Stimulated activated CD4-positive, alpha-beta T cell treated with anti-CD3 and anti-CD28 coated beads, TNF-alpha, amount 100 ng/mL, for 48 hours (primary cell): Measurements from ENCODE around the gene ABHD12.

ENCODE experiments used
- DNase-seq, 3 donors: peaks; one replicate each; pipeline ENCODE4 v3.0.0-alpha.2; 2020; ENCODE audit warnings: low read depth in 3 of 3

ABHD12 gene

DNA sequence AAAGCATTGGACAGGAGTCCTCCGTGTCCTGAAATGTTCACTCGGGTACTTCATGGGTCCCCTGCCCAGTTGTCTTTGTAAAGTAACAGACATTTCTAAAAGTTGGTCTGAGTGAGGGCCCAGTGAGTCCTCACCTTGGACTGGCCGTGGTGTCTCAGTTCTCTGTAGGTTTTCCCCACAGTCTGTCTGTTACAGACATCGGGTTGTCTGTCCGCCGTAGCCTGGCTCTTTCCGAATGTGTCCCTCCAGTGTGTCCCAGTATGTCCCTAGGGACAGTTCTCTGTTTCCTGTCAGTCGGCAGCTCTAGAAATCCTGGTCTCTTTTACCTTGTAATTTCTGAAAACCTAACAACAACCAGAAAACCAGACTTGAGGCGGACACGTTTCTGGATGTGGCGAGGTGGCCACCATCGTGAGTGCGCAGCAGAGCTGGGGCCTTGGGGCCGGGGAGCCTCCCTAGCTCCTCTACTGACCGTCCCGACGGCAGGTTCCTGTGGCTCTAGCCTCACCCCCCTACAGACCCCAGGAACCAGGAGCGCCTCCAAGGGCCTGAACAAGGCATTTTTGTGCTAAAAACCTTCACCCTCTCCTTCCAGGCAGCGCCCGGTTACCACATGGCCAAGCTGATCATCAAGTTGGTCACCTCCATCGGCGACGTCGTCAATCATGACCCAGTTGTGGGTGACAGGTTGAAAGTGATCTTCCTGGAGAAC, 100.6 kb downstream of the ABHD12 start:
- no peak for DNase-seq

DNA sequence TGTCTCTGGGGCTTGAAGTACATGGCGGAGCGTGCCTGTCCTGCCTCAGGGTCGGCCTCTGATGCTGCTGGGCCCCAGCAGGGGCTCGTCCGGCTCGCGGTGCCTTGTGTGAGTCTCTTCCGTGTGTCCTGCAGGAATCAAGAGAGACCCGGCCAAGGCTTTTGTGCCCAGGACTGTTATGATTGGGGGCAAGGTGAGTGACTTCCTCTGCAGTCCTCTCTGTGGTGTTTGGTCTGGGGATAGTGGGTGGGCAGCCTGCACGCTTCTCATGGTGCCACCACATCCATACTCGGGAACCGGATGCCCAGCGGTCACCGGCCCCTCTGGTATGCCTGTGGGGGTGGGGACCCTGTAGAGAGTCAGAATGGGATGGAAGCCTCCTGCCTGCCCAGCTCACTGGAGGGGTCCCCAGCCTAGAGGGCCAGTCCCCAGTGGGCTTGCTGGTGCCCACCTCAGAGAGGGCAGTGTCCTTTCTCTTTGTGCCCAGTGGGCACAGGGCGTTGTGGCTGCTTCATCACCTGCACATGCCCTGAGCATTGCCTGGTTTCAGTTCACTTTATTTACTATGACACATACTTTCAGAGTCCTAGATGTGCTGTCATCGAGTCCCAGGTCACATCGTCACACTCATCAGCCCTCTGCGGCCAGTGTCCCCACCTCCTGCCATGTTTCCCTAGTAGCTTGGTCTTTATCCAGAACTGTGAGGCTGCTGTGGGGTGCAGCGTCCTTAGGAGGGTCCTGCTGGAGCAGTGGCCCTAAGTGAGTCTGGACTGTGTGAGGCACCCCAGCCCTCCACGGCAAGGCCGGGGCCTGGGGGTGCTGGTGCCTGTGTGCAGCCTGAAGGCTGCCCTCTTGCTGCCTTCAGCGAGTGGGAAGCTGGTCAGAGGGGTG, 102.1 kb downstream of the ABHD12 start:
- no peak for DNase-seq

DNA sequence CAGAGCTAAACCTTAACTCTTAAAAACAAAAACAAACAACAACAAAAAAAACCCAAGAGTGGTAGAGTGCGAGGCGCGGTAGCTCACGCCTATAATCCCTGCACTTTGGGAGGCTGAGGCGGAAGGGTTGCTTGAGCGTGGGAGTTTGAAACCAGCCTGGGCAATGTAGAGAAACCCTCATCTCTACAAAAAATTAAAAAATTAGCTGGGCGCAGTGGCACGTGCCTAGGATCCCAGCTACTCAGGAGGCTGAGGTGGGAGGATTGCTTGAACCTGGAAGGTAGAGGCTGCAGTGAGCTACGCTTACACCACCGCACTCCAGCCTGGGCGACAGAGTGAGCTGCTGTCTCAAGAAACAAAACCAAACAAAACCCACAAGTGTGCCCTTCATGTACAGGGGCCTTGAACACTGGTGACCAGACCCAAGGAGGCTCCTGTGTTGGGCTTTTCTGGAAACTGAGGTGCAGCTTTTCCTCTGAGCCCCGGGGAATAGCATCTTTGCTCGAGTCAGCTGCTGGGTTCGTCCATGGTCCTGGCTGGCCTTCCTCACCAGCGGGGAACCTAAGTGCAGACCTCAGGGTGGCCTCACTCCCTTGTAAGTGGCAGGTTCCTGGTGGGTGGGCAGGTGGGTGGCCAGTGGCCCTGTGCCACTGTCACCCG, 102.9 kb downstream of the ABHD12 start:
- no peak for DNase-seq

DNA sequence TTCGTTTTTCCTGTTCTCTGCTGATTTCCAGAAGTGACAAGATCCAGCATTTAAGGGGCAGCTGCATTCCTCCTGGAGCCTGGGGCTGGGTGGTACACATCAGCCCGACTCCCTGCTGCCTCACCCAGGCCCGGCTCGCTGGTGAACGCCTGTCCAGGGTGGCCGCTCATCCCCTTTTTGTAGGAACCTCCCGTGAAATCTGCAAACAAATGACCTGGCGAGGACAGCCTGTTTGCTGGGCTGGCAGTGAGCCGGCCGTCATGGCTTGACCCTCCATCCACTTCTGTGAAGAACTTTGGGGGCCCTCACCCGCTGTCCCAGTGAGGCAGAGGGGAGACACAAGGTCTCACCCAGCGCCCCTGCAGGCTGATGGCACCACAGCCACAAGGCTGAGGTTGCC, 103.7 kb downstream of the ABHD12 start:
- no peak for DNase-seq

DNA sequence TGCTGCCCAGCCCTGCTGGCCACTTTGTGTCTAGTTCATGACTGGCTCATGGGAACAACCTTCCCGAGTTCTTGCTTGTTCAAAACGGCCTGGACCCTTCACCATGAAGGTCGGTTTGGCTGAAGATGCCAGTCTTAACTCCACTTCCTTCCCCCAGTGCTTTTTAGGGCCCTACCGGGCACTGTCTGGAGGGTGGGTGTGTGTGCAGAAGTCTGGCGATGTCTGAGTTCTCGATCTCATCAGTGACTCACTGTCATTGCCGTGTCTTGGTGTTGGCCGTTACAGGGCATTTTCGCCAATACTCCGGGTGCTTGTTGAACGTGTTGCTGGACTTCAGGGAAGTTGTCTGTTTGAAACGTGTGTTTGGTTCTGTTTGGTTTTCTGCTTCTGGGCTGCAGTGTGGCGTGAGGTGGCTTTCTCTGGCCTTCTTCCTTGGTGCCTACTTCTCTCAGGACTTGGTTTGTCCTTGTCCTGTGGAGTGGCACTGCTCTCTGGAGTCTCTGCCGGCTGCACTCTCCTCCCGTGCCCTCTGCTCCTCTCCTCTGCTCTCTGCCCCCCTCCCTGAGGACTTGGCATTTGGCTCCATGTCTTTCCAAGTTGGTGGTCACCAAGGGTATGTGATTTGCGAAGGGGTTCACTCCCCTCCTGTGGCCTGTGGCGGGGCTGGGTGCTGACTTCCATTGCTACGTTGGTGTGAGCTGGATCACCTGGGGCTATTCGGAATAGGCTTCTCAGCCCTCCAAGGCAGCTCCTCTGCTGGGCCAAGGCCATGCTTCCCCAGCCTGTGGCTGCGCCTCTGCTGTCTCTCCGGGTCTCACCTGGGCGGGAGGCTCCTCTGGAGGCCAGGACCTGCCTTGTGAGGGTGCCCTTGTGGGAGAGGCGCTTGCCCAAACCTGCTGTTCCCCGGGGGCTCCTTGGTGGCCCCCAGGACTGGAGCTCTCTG, 104.5 kb downstream of the ABHD12 start:
- no peak for DNase-seq

DNA sequence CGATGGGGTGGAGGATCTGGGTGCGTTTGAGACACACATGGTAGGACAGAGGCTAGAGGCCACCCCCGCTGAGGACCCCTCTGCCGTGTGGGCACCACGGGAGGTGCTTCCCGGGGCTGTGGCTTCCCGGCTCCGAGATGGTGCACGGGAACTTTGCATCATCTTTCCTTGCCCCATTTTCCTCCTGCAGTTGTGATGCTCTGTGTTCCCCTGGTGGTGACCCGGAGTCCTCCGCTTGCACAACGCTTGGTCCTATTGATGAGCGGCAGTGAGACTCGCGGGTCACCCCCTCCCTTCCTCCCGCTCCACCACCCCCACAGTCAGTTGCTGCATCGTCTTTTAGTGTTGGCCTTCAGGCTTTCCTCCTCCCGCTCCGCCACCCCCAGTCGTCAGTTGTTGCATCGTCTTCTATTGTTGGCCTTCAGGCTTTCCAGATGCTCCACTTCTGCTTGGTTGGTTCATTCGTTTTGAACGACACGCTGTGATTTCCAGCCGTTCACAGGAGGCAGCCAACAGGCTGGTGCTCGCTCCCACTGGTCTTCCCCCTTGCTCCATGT, 105.5 kb downstream of the ABHD12 start:
- no peak for DNase-seq

DNA sequence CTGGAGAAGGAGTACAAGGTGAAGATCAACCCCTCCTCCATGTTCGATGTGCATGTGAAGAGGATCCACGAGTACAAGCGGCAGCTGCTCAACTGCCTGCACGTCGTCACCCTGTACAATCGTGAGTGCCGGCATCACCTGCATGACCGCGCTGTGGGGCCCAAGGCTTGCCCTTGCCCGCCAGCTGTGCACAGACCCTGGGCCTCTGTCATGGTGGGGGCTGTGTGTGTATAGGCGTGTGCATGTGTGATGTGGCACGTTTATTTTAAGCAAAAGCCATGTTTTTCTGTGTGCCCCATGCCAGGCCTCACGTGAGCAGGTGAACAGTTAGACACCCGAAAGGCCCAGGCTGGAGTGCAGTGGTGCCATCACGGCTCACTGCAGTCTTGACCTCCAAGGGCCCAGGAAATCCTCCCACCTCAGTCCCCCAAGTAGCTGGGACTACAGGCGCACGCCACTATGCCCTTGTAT, 106.5 kb downstream of the ABHD12 start:
- DNase-seq, result no peak

DNA sequence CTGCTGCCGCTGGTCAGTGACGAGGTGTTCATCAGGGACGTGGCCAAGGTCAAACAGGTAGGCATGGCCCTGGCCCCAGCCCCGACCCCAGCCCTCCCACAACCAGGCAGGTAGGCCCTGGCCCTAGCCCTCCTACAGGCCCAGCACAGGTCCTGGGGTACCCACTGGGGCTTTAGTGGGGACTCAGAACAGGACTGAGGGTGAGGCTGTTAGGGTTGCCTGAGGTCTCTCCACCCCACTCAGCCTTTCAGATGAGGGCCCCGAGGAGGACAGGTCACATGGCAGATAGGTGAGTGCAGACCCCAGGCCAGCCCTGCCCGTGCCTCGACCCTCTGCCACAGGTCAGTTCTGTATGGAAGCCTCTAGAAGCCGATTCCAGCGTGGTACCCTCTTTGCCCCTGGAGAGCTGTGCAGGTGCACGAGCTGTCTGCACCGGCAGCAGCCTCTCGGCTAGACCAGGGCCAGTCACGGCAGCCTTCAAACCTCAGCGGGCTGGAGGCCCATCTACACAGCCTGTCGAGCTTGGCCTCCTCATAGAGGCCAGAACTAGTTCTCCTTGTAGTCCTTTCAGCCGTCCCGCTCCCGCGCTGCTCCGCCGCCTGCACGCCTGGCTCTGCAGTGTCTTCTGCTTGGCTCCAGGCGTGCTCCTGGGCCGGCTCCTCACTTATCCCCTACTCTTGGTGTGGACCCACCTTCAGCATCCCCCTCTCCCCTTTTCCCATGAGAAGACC, 107.2 kb downstream of the ABHD12 start:
- DNase-seq, result no peak

DNA sequence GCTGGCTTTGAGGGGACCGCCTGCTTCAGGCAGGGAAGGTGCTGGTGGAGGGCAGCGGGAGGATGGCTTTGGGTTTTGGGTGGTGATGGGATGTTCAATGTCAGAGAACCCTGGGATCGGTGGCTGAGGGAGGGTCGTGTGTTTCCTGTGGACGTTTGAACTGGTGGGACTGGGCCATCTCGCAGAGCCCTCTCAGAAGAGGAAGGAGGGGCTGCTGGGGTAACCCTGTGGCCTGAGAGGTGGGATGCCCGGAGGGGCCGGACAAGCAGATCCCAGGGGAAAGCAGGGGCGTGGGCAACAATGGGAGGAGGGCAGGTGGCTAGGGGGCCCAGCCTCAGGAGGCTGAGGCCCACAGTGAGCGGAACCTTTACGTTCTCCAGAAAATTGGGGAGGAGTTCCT, 107.8 kb downstream of the ABHD12 start:
- DNase-seq, result no peak

DNA sequence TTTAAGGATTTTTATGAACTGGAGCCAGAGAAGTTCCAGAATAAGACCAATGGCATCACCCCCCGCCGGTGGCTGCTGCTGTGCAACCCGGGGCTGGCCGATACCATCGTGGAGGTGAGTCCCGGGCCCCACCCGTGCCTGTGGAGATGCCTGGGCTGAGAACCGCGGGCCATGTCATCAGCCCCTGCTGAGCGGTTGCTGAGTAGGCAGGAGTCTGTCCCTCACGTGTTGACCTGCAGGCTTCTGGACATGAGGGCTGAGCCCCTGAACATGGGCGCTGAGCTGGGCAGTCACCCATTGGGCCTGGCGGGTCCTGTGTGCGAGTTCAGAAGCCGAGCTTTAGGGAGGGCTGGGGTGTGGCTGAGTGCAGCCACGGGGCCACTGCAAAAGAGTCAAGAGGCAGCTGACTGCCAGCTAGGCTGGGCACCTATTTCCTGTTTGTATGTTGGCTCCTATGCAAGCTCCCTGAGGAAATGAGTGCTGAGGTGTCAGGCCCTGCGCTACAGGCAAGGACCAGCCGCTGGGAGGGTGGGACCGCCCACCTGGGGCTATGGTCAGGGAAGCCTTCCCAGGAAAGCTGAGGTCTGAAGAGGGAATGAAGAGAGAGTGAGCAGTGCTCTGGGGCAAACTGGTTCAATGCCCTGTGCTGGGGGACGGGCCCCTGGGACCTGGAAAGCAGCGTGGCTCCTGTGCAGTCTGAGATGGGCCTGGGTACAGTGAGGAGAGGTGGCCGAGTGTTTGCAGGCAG, 108.4 kb downstream of the ABHD12 start:
- no peak for DNase-seq

DNA sequence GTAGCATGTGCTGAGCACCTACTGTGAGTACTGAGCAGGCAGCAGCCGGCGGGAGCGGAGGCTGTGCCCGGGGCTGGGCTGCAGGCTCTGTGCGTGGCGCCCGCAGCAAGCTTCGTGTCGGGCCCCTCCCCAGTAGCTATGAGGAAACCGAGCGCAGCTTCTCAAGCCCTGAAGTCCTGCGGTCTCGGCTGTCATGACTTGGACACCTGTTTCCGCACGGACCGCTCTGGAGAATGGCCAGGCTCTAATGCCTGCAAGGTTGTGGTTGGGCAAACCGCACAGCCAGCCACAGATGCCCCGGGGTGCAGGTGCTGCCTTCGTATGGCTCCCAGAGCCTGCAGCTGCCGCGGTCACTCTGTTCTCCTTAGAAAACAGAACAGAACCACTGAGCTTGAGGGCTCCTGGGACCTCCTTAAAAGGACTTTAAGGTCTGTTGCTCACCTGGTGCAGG, 109.1 kb downstream of the ABHD12 start:
- DNase-seq, result no peak

DNA sequence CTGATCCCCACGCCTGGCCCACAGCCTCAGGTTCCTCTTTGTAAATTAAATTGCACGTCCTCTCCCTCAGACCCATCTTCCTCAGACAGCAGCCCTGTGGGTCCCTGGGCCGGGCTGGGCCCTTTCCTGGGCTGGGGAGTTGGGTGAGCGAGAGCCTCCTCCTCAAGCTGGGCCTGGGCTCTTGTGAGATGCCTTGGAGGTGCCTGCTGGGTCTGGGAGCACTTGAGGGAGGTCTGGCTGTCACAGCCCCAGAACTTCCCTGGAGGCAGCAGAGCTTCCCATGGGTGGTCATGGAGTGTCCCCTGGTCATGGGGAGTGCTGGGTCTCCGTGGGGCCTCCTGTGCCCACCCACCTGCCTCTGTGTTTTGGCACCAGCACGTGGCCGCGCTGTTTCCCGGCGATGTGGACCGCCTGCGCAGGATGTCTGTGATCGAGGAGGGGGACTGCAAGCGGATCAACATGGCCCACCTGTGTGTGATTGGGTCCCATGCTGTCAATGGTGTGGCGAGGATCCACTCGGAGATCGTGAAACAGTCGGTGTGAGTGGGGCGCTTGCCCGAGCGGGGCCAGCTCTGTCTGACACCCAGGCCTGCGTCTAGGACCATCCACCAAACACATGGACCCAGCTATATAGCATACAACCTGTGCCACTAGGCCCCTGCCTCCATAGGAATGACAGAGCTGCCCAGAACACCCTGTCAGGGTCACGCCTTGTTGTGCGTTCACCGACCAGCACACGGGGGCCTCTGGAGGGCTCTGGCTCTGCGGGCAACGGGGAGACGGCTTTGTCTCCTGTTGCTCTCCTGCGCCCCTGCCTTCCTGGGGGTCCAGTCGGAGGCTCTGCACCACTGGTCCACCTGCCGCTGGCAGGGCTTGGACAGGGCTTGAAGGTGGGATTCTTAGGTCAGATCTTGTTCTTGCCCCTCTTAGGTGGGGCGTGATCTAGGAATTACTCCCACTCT, 109.8 kb downstream of the ABHD12 start:
- DNase-seq, result no peak

DNA sequence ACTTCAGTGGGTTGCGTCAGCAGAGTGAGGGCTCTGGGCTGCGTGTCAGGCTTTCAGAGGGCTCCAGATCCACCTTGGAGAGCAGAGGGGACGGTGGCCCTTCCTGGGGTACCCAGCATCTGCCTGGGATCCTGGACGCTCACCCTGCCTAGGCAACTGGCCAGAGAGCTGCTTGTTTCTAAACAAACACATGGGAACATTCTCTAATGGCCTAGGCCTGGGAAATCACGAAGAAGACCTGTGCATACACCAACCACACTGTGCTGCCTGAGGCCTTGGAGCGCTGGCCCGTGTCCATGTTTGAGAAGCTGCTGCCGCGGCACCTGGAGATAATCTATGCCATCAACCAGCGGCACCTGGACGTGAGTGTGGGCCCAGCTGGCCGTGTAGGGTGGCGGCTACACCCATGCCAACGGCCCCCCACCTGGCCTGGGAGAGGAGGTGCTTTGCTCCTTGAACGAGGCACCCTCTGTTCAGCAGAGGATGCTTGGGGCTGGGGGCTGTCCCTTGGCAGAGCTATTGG, 110.5 kb downstream of the ABHD12 start:
- no peak for DNase-seq

DNA sequence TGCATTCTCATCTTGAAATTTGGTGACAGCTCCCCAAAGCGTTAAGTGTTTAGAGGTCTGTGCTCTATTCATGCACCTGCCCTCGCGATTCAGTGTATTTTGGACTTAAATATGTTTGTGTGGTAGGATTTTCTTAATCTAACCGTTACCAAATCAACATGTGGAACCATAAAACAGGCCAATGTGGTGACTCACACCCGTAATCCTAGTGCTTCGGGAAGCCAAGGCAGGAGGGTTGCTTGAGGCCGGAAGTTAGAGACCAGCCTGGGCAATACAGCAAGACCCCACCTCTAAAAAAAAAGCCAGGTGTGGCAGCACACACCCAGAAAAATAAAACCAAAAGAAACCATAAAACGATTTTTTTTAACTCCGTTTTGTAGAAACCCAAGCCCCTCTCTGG, 111.2 kb downstream of the ABHD12 start:
- DNase-seq, result no peak

DNA sequence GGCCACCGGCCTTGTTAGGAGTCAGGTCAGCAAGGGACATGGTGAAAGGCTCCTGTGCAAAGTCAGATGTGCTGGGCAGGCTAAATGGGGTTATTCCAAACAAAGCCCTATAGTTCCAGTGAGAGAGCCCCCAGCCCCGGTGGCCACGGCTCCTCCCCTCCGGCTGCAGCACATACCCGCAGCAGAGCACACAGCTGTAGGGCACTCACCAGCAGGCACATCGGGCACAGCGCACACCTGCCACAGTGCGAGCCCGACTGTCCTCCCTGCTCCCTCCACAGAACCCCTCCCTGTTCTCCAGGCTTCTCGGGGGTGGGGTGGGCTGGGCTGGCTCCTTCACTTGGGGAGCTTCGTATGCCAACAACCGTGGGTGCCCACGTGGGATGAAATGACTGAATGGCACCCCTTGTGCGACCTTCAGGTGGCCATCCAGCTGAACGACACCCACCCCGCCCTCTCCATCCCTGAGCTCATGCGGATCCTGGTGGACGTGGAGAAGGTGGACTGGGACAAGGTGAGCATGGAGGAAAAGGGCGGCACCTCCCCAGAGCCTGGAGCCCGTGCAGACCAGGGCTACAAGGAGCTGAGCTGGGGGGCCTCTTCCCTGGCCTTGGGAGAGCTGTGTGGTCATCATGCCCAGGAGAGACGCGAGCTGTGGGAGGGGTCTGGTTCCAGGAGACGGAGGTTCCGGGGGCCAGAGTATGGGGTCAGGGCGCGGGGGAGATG, 111.8 kb downstream of the ABHD12 start:
- no peak for DNase-seq

DNA sequence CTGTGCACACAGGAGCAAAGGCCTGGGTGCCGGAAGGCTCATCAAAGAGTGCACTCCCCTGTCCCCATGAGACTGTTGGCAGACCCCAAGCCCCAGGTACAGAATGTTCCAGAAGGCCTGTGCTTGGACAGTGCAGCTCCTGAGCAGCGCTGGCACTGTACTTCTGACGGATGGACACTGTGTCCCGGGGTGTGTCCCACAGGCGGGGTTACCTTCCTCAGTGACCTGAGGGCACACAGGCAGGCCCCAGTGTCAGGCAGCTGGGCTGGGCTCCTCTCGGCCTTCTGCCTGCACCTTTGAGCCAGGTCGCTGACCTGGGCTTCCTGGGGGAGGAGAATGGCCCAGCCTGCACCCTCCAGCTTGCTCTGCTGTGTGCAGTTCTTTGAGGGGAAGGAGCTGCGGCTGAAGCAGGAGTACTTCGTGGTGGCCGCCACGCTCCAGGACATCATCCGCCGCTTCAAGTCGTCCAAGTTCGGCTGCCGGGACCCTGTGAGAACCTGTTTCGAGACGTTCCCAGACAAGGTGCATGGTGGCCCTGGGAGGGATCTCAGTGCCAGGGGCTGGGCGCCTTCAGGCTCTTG, 112.6 kb downstream of the ABHD12 start:
- DNase-seq, result no peak
